Prostate gland (tissue), 2 donors: ENCODE measurements around the gene HOXA10. TPM values are rescaled to one million over a fixed set of nuclear protein-coding genes. Genes with fewer than 3 reads are reported as not detected.

Source experiments
- DNase-seq: peaks from one replicate; pipeline ENCODE4 v3.0.0-alpha.2; 2019; ENCODE audit warnings: low spot score
- H3K27ac ChIP-seq, 2 donors: fragments of 200-600 bp; sonication (generic); 2 replicates each; pipeline ENCODE4 v1.5.1; 2017 to 2019
- H3K27me3 ChIP-seq: fragments of 200-600 bp; sonication (generic); replicated peaks from 2 replicates; pipeline ENCODE4 v1.5.1; 2019; ENCODE audit not compliant: insufficient read depth
- H3K36me3 ChIP-seq, 2 donors: fragments of 200-600 bp; sonication (generic); 1 replicate in 1 of 2; 2 replicates in 1 of 2; pipeline versions ENCODE4 v1.5.1 to v1.8.1; 2017 to 2019
- H3K4me1 ChIP-seq: fragments of 200-600 bp; sonication (generic); replicated peaks from 2 replicates; pipeline ENCODE4 v1.5.1; 2019
- H3K4me3 ChIP-seq, 2 donors: fragments of 200-600 bp; sonication (generic); 2 replicates each; pipeline ENCODE4 v1.5.1; 2017 to 2019
- H3K9me3 ChIP-seq: fragments of 200-600 bp; sonication (generic); 2 replicates; pipeline ENCODE4 v1.5.1; 2017
- POLR2A ChIP-seq: fragments of 450-650 bp; IDR thresholded peaks from one replicate; pipeline ENCODE4 v1.6.1; 2016; ENCODE audit warnings: antibody characterized with exemption, mild to moderate bottlenecking
- POLR2AphosphoS5 ChIP-seq: sonication (generic); formaldehyde crosslinking; IDR thresholded peaks from one replicate; pipeline ENCODE4 v1.6.1; 2017; ENCODE audit warnings: antibody characterized with exemption
- WGBS: methylation state at CpG from one replicate; pipeline ENCODE4 v1.1.5; 2018; 5-methylcytosine and 5-hydroxymethylcytosine counted together
- intact Hi-C: fragments of 100-400 bp; cut with DNase I; formaldehyde crosslinking; loops from one replicate; pipeline ENCODE4 v1.14.2; 2022
- total RNA-seq, 2 donors: library from RNA; depleted of rRNA; stranded (reverse); fragments of >200 nt; gene quantifications; one replicate each; pipeline ENCODE4 v1.1.0, GENCODE V29; 2016
- TF ChIP-seq, protein P1 (sequence below), 4 experiments: fragments of 200-600 bp in 2 of 4; fragments of 450-650 bp in 2 of 4; sonication (generic) in 2 of 4; IDR thresholded peaks; 1 replicate in 3 of 4; 2 replicates in 1 of 4; pipeline ENCODE4 v1.5.1; 2016 to 2019; ENCODE audit warnings: antibody characterized with exemption in 4 of 4, mild to moderate bottlenecking in 2 of 4, moderate library complexity in 2 of 4

Gene HOXA10
- total RNA-seq, 2 donors from 2014 or later, result 25.8 to 65.6 TPM

DNA sequence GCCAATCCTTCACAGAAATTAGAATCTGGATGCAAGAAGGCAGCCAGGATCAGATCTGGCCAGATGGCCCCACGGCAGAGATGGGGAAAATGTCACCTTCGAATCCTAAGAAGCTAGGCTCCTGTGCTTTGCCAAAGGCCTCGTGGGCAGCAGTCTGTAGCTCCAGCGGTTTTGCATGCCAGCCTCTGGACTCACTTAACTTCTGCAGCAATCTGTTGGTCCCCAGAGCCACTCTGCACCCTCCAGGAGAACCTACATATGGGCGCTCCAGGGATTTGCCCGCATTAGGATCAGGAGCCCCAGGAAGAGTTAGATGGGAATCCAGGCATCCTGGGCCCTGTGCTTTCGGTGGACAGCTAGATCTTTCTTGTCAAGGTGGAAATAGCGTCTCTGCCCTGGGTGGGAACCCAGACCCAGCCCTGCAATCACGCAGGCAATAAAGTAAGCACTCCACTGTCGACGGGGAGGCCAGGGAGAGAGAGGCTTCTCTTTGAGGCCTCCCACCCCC is 35.9 kb upstream of the HOXA10 start:
- H3K4me3 ChIP-seq, result no peak overlapping the region
- no peaks in the 10 kb centered on the region for H3K9me3 ChIP-seq
- DNase-seq, result no peak
- H3K27ac ChIP-seq, result peak overlapping the region; percentile 34 to 96
- TF ChIP-seq POLR2A, result no peak
- no peak for TF ChIP-seq POLR2AphosphoS5
- TF ChIP-seq, protein P1, sequence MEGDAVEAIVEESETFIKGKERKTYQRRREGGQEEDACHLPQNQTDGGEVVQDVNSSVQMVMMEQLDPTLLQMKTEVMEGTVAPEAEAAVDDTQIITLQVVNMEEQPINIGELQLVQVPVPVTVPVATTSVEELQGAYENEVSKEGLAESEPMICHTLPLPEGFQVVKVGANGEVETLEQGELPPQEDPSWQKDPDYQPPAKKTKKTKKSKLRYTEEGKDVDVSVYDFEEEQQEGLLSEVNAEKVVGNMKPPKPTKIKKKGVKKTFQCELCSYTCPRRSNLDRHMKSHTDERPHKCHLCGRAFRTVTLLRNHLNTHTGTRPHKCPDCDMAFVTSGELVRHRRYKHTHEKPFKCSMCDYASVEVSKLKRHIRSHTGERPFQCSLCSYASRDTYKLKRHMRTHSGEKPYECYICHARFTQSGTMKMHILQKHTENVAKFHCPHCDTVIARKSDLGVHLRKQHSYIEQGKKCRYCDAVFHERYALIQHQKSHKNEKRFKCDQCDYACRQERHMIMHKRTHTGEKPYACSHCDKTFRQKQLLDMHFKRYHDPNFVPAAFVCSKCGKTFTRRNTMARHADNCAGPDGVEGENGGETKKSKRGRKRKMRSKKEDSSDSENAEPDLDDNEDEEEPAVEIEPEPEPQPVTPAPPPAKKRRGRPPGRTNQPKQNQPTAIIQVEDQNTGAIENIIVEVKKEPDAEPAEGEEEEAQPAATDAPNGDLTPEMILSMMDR (IDR thresholded peaks at IDR 0.05), result no peak
- WGBS, result 65% methylated on average over 11 of the region's 11 CpGs
- peaks cover 8% of the 10 kb centered on the region for H3K4me1 ChIP-seq
- H3K36me3 ChIP-seq, result no peaks in the 10 kb centered on the region
- intact Hi-C loops, result loop anchor here (2.0 to 10.0 kb wide), 5 partner anchors 367 to 715 kb away; partner anchors contain the start of gene HIBADH
- no peaks in the 10 kb centered on the region for H3K27me3 ChIP-seq

DNA sequence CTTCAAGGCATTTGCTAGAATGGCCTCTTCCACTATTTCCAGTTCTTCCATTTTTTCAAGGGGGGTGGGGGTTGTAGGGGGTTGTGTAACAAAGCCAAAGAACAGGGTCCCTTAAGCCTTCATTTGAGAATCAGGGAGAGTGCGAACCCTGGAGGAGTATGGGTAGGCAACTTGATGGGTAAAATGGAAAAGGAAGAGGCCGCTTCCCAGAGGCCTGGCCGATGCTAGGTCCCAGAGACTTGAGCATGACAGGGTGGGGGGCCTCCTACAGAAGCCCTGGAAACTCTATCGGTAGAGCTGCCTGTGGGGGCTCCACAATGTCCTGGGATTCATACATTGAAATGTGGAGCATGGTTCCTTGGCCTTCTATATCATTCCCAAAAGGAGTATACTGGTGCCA is 34.9 kb upstream of the HOXA10 start:
- intact Hi-C loops, result loop anchor here (5.0 to 10.0 kb wide), 2 partner anchors 393 to 716 kb away; no protein-coding TSS in a partner anchor
- no peak for DNase-seq
- WGBS, result 83% methylated on average over 4 of the region's 4 CpGs
- Histone ChIP-seq H3K36me3 (no peaks in the 10 kb centered on the region), H3K9me3 (no peaks in the 10 kb centered on the region), H3K4me1 (peaks cover 8% of the 10 kb centered on the region), H3K4me3 (no peak overlapping the region), H3K27me3 (no peaks in the 10 kb centered on the region), H3K27ac (peak overlapping the region; percentile 96 to 97)
- no peak for TF ChIP-seq POLR2AphosphoS5

DNA sequence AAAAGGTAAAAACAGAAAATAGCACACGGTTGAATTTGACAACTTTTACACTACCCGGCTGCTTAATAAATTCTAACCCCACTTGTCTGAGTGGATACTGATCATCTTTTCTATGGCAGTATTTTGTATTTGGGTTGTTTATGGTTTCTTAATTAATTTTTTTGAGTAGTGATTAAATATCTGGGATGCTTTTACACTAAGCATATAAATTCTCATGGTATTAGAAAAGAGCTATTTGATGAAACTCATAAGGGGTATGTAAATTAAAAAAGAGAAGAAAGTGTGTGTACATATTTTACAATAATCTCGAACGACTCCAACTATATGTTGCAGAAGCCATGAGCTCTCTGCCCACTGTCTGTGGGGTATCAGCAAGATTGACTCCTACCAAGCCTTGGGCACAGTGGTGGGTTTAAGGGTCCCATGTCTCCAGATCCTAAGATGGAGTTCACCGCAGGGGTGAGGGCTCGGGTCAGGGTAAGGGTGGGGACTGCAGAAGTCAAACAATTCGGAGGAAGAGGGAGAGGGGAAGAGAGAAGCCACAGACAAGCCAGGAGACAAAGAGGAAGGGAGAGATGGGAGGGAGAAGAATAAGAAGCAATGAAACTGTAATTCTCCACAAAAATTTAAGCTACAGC is 33.3 kb upstream of the HOXA10 start:
- peak overlapping the region; percentile 96 to 97 for H3K27ac ChIP-seq
- intact Hi-C loops, result loop anchor here (5.0 to 10.0 kb wide), 2 partner anchors 395 to 717 kb away; no protein-coding TSS in a partner anchor
- H3K27me3 ChIP-seq, result no peaks in the 10 kb centered on the region

DNA sequence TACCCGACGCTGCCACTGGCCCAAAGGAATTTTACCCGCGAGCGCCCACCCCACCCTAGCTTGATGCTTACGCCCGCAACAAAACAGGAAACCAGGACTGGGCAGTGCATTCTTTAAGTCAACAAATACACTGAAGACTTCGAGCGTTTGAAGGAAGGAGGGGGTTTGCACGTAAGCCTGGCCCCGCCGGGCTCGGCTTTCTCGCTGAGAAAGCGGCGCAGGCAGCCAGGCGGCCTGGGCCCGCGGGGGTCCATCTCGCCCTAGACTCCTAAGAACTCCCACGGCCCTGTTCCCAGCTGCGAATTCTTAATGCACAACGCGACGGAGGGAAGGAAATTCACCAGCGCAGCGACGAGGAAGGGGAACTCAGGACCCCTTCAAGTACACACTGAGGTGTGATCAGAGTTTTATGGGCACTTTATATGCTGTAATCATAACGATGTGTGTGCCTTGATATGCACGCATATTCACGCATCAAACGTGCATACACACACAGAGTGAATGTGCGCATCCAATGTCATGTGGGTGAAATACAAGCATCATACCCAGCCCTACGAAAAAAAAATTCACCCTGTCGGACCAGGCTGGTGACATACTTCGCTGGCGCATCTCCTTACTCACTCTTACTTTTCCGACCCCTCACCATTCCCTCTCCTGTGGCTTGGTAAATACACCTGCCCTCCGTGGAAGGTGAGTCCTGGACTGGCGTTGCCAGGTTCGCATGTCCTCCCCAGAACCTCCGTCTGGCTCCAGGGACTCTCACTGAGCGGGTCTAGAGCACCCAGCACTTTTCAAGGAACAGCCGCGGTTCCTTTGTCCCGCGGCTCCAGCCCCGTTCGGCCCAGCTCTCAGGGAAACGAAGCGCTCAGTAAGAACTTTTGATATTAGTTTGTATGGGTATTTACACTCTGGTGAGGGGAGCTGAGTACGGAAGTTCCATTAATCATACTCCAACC is 31.5 kb upstream of the HOXA10 start:
- no peaks in the 10 kb centered on the region for H3K36me3 ChIP-seq
- H3K4me3 ChIP-seq, result peak overlapping the region; percentile 76 to 81
- intact Hi-C loops, result loop anchor here (5.0 to 10.0 kb wide), 2 partner anchors 397 to 719 kb away; no protein-coding TSS in a partner anchor
- WGBS, result 3% methylated on average over 52 of the region's 52 CpGs
- H3K27me3 ChIP-seq, result no peaks in the 10 kb centered on the region
- DNase-seq, result no peak
- peaks cover 4% of the 10 kb centered on the region for H3K4me1 ChIP-seq
- no peaks in the 10 kb centered on the region for H3K9me3 ChIP-seq
- peak overlapping the region; percentile 96 to 97 for H3K27ac ChIP-seq
- TF ChIP-seq POLR2A (no peak), POLR2AphosphoS5 (peak; percentile 3)
- TF ChIP-seq, protein P1 (IDR thresholded peaks at IDR 0.05), result no peak

More for the DNA sequence above, 33.3 kb upstream of the HOXA10 start:
- Histone ChIP-seq H3K9me3 (no peaks in the 10 kb centered on the region), H3K4me1 (peaks cover 8% of the 10 kb centered on the region), H3K4me3 (peak overlapping the region in 1 of 2 donors; percentile 8), H3K36me3 (no peaks in the 10 kb centered on the region)
- TF ChIP-seq, protein P1 (IDR thresholded peaks at IDR 0.05), result no peak
- TF ChIP-seq POLR2AphosphoS5, result no peak
- no peak for TF ChIP-seq POLR2A
- 10% methylated on average over 7 of the region's 7 CpGs for WGBS
- no peak for DNase-seq

DNA sequence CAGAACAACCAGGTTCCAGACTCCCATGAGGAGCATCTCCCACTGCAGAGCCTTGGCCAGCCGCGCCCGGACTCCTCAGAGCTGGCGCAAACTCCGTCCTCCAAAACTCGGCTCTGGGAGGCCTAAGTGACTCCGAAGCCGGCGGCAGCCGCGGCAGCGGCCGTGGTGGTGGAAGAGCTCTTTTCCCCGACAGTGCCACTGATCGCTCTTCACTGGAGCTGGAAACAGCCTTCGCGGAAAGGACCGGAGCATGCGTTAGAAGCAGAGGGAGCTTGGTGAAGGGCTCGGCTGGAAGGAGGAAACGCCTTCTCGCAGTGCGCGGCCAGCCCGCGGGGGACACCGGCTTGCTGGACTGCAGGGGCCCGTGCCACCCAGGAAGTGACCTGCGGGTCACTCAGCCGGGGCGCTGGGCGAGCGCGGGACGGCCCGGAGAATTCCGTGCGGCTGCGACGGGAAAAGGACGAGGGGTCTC is 30.8 kb upstream of the HOXA10 start:
- H3K9me3 ChIP-seq, result no peaks in the 10 kb centered on the region
- TF ChIP-seq, protein P1 (IDR thresholded peaks at IDR 0.05), result no peak
- TF ChIP-seq POLR2A (no peak), POLR2AphosphoS5 (no peak)
- peak overlapping the region; percentile 76 to 81 for H3K4me3 ChIP-seq
- intact Hi-C loops, result loop anchor here (5.0 to 10.0 kb wide), 2 partner anchors 397 to 720 kb away; no protein-coding TSS in a partner anchor
- H3K4me1 ChIP-seq, result peaks cover 4% of the 10 kb centered on the region
- H3K27me3 ChIP-seq, result no peaks in the 10 kb centered on the region
- DNase-seq, result no peak
- peak overlapping the region; percentile 96 to 97 for H3K27ac ChIP-seq
- 2% methylated on average over 41 of the region's 41 CpGs for WGBS
- no peaks in the 10 kb centered on the region for H3K36me3 ChIP-seq
